H9 (cell line): Measurements from ENCODE around the gene PRLHR. TPM values are rescaled to one million over a fixed set of nuclear protein-coding genes. Genes with fewer than 3 reads are reported as not detected.

Experiments
- DNase-seq: peaks from one replicate; pipeline ENCODE4 v3.0.0-alpha.2; 2017
- H2AFZ ChIP-seq: one replicate; pipeline ENCODE4 v1.6.1; 2013; ENCODE audit warnings: mild to moderate bottlenecking, low read length, control low read depth, moderate library complexity
- H2AK5ac ChIP-seq: 2 replicates; pipeline ENCODE4 v1.6.1; 2013; ENCODE audit warnings: low read length, control low read depth, mixed read lengths; ENCODE audit not compliant: insufficient read length
- H2BK120ac ChIP-seq: one replicate; pipeline ENCODE4 v1.6.1; 2013; ENCODE audit warnings: low read depth, mild to moderate bottlenecking, low read length, control low read depth, inconsistent platforms; ENCODE audit not compliant: poor library complexity, severe bottlenecking
- H2BK12ac ChIP-seq: 2 replicates; pipeline ENCODE4 v1.6.1; 2013; ENCODE audit warnings: low read length, control low read depth, mixed read lengths, low read depth; ENCODE audit not compliant: insufficient read length
- H2BK15ac ChIP-seq: 2 replicates; pipeline ENCODE4 v1.6.1; 2013; ENCODE audit warnings: low read depth, low read length, control low read depth
- H2BK20ac ChIP-seq: one replicate; pipeline ENCODE4 v1.6.1; 2013; ENCODE audit warnings: low read depth, mild to moderate bottlenecking, low read length, control low read depth, inconsistent platforms; ENCODE audit not compliant: poor library complexity, severe bottlenecking
- H2BK5ac ChIP-seq: 2 replicates; pipeline ENCODE4 v1.6.1; 2013; ENCODE audit warnings: low read length, control low read depth, mixed read lengths; ENCODE audit not compliant: insufficient read length
- H3K14ac ChIP-seq: 2 replicates; pipeline ENCODE4 v1.6.1; 2013; ENCODE audit warnings: low read length, control low read depth; ENCODE audit not compliant: insufficient read depth
- H3K18ac ChIP-seq: 2 replicates; pipeline ENCODE4 v1.6.1; 2013; ENCODE audit warnings: low read depth, mild to moderate bottlenecking, mixed read lengths, low read length, control low read depth; ENCODE audit not compliant: insufficient read length
- H3K23ac ChIP-seq: 2 replicates; pipeline ENCODE4 v1.6.1; 2013; ENCODE audit warnings: low read length, control low read depth, mixed read lengths, low read depth; ENCODE audit not compliant: insufficient read length
- H3K23me2 ChIP-seq: 2 replicates; pipeline ENCODE4 v1.6.1; 2013; ENCODE audit warnings: low read depth, mild to moderate bottlenecking, mixed read lengths, low read length, control low read depth; ENCODE audit not compliant: insufficient read length, poor library complexity, severe bottlenecking
- H3K27ac ChIP-seq: 2 replicates; pipeline ENCODE4 v1.5.1; 2013; ENCODE audit warnings: low read length, control low read depth, mixed read lengths, low read depth; ENCODE audit not compliant: insufficient read length
- H3K27me3 ChIP-seq: 2 replicates; pipeline ENCODE4 v1.6.1; 2013; ENCODE audit warnings: low read length, control low read depth, inconsistent platforms; ENCODE audit not compliant: insufficient read depth
- H3K4ac ChIP-seq: 2 replicates; pipeline ENCODE4 v1.6.1; 2013; ENCODE audit warnings: low read depth, mild to moderate bottlenecking, control low read depth, inconsistent platforms, low read length, moderate library complexity
- H3K4me1 ChIP-seq: 2 replicates; pipeline ENCODE4 v1.6.1; 2013; ENCODE audit warnings: low read length, control low read depth, inconsistent platforms; ENCODE audit not compliant: insufficient read depth
- H3K4me2 ChIP-seq: 2 replicates; pipeline ENCODE4 v1.6.1; 2013; ENCODE audit warnings: low read length, control low read depth, mixed read lengths; ENCODE audit not compliant: insufficient read length, insufficient read depth
- H3K56ac ChIP-seq: 2 replicates; pipeline ENCODE4 v1.6.1; 2013; ENCODE audit warnings: low read depth, mild to moderate bottlenecking, mixed read lengths, low read length, control low read depth; ENCODE audit not compliant: insufficient read length
- H3K79me1 ChIP-seq: 2 replicates; pipeline ENCODE4 v1.6.1; 2013; ENCODE audit warnings: low read depth, mild to moderate bottlenecking, moderate library complexity, low read length, control low read depth, inconsistent platforms; ENCODE audit not compliant: insufficient read depth, poor library complexity, severe bottlenecking
- H3K79me2 ChIP-seq: 2 replicates; pipeline ENCODE4 v1.6.1; 2013; ENCODE audit warnings: low read length, control low read depth, inconsistent platforms; ENCODE audit not compliant: insufficient read depth
- H3K9ac ChIP-seq: 2 replicates; pipeline ENCODE4 v1.6.1; 2013; ENCODE audit warnings: low read length, control low read depth, mixed read lengths; ENCODE audit not compliant: insufficient read length; ENCODE audit errors: extremely low read depth
- H3K9me3 ChIP-seq: one replicate; pipeline ENCODE4 v1.6.1; 2013; ENCODE audit warnings: low read depth, low read length, inconsistent platforms; ENCODE audit not compliant: control insufficient read depth
- H3T11ph ChIP-seq: one replicate; pipeline ENCODE4 v1.6.1; 2013; ENCODE audit warnings: mild to moderate bottlenecking, low read length, control low read depth, inconsistent platforms
- H4K20me1 ChIP-seq: one replicate; pipeline ENCODE4 v1.6.1; 2013; ENCODE audit not compliant: control insufficient read depth, insufficient read length, insufficient read depth
- H4K5ac ChIP-seq: 2 replicates; pipeline ENCODE4 v1.6.1; 2013; ENCODE audit warnings: low read depth, mild to moderate bottlenecking, mixed read lengths, low read length, control low read depth; ENCODE audit not compliant: insufficient read length
- H4K8ac ChIP-seq: replicated peaks from 2 replicates; pipeline ENCODE4 v1.6.1; 2013; ENCODE audit warnings: low read length, control low read depth, mixed read lengths, low read depth; ENCODE audit not compliant: insufficient read length
- H4K91ac ChIP-seq: 2 replicates; pipeline ENCODE4 v1.6.1; 2013; ENCODE audit warnings: low read depth, mild to moderate bottlenecking, moderate library complexity, mixed read lengths, low read length, control low read depth; ENCODE audit not compliant: insufficient read length
- H3K27ac Mint-ChIP-seq, 3 experiments: 2 replicates in 2 of 3; 3 replicates in 1 of 3; pipeline ENCODE4 v1.8.0; 2020 to 2021; ENCODE audit warnings: mixed read lengths in 3 of 3, mild to moderate bottlenecking in 1 of 3, moderate library complexity in 1 of 3
- H3K27me3 Mint-ChIP-seq: 2 replicates; pipeline ENCODE4 v1.8.0; 2021; ENCODE audit warnings: low read depth, mild to moderate bottlenecking, moderate library complexity, mixed read lengths
- H3K36me3 Mint-ChIP-seq, 3 experiments: 2 replicates in 2 of 3; 3 replicates in 1 of 3; pipeline ENCODE4 v1.8.0; 2020 to 2021; ENCODE audit warnings: low read depth in 3 of 3, mixed read lengths in 3 of 3; ENCODE audit not compliant: insufficient read depth in 1 of 3
- H3K4me1 Mint-ChIP-seq, 2 experiments: 2 replicates each; pipeline ENCODE4 v1.8.0; 2020; ENCODE audit warnings: mixed read lengths in 2 of 2
- H3K4me3 Mint-ChIP-seq, 2 experiments: 2 replicates in 1 of 2; 3 replicates in 1 of 2; pipeline ENCODE4 v1.8.0; 2020 to 2021; ENCODE audit warnings: mild to moderate bottlenecking in 2 of 2, mixed read lengths in 2 of 2, moderate library complexity in 1 of 2
- H3K9me3 Mint-ChIP-seq, 2 experiments: 2 replicates in 1 of 2; 3 replicates in 1 of 2; pipeline ENCODE4 v1.8.0; 2020; ENCODE audit warnings: mild to moderate bottlenecking in 2 of 2, mixed read lengths in 2 of 2, moderate library complexity in 1 of 2
- CTCF ChIP-seq: fragments of 200-600 bp; sonication (generic); conservative IDR thresholded peaks from 3 replicates; pipeline ENCODE4 v1.8.0; 2021; ENCODE audit warnings: antibody characterized with exemption, mild to moderate bottlenecking
- WGBS: extraction: QIAGEN DNeasy Blood & Tissue Kit; methylation state at CpG from one replicate; pipeline ENCODE4 v1.1.7; 2013; ENCODE audit warnings: missing lambda C conversion rate, low lambda C conversion rate, mixed read lengths; ENCODE audit not compliant: insufficient read length; ENCODE audit errors: extremely low coverage; 5-methylcytosine and 5-hydroxymethylcytosine counted together
- total RNA-seq: library from RNA; stranded (reverse); gene quantifications from 2 replicates; pipeline ENCODE4 v1.2.1, GENCODE V29; 2021

Gene PRLHR
- total RNA-seq, 1 experiment from 2014 or later, result not detected

GRCh38 chr10:118566911-118567310, 28.5 kb downstream of the PRLHR start:
- Mint-ChIP-seq H3K36me3 (peaks cover 0 to 10% (median 3%) of the 10 kb centered on the region in 3 experiments; a peak in 4 of 7 replicates), H3K27me3 (no peaks in the 10 kb centered on the region; the same call in 1 of the 2 replicates), H3K9me3 (peaks cover 6 to 7% of the 10 kb centered on the region in 2 experiments; a peak in 4 of 5 replicates), H3K4me3 (no peak overlapping the region), H3K27ac (peak overlapping the region in 1 of 3 experiments; percentile 36; a peak in 1 of 7 replicates), H3K4me1 (peaks cover 5 to 7% of the 10 kb centered on the region in 2 experiments; a peak in 3 of 4 replicates)
- Histone ChIP-seq H2AK5ac (no peak overlapping the region), H3K4me1 (no peaks in the 10 kb centered on the region), H3K27ac (no peak overlapping the region), H4K91ac (no peak overlapping the region), H3K56ac (no peak overlapping the region), H3K23me2 (no peaks in the 10 kb centered on the region), H3K14ac (no peak overlapping the region), H4K8ac (no peak overlapping the region), H3K79me1 (no peaks in the 10 kb centered on the region), H2BK12ac (no peak overlapping the region), H3K4ac (no peak overlapping the region), H3K9ac (no peak overlapping the region), H3T11ph (no peak overlapping the region), H3K23ac (no peak overlapping the region), H3K79me2 (no peaks in the 10 kb centered on the region), H2AFZ (no peak overlapping the region), H3K9me3 (no peaks in the 10 kb centered on the region), H2BK20ac (no peak overlapping the region), H2BK15ac (no peak overlapping the region), H2BK120ac (no peak overlapping the region), H3K27me3 (no peaks in the 10 kb centered on the region), H2BK5ac (no peak overlapping the region), H3K4me2 (no peak overlapping the region), H4K20me1 (no peaks in the 10 kb centered on the region), H4K5ac (no peak overlapping the region), H3K18ac (no peak overlapping the region)
- no peak for TF ChIP-seq CTCF
- no CpG with 5 or more reads among the region's 8 CpGs for WGBS
- DNase-seq, result no peak
